CD14-positive monocyte (primary cell): ENCODE measurements around the gene IMMP2L. TPM values are rescaled to one million over a fixed set of nuclear protein-coding genes. Genes with fewer than 3 reads are reported as not detected.

Source experiments
- DNase-seq, 3 donors: peaks; one replicate each; pipeline ENCODE4 v3.0.0-alpha.2; 2011 to 2022
- H2AFZ ChIP-seq: 2 replicates; pipeline ENCODE4 v1.6.0; 2012; ENCODE audit warnings: mild to moderate bottlenecking, low read depth, low read length, inconsistent platforms; ENCODE audit not compliant: insufficient read depth, poor library complexity, severe bottlenecking
- H3K27ac ChIP-seq, 2 donors: 1 replicate in 1 of 2; 2 replicates in 1 of 2; pipeline ENCODE4 v1.5.1; 2012 to 2013; ENCODE audit warnings: low read length in 2 of 2, control low read depth in 1 of 2, inconsistent platforms in 1 of 2, low read depth in 1 of 2, mild to moderate bottlenecking in 1 of 2
- H3K27me3 ChIP-seq, 2 donors: one replicate each; pipeline versions ENCODE4 v1.6.0 to v1.6.1; 2011 to 2013; ENCODE audit warnings: low read length in 2 of 2; ENCODE audit not compliant: control insufficient read depth in 2 of 2, insufficient read depth in 2 of 2
- H3K36me3 ChIP-seq, 2 donors: replicated peaks in 1 of 2; 1 replicate in 1 of 2; 2 replicates in 1 of 2; pipeline versions ENCODE4 v1.5.1 to v1.6.1; 2012 to 2013; ENCODE audit warnings: low read length in 2 of 2, control low read depth in 1 of 2, inconsistent platforms in 1 of 2, mild to moderate bottlenecking in 1 of 2; ENCODE audit not compliant: insufficient read depth in 2 of 2, control insufficient read depth in 1 of 2
- H3K4me1 ChIP-seq, 2 donors: 1 replicate in 1 of 2; 2 replicates in 1 of 2; pipeline versions ENCODE4 v1.5.1 to v1.6.1; 2012 to 2013; ENCODE audit warnings: low read length in 2 of 2, control low read depth in 1 of 2, inconsistent platforms in 1 of 2, mild to moderate bottlenecking in 1 of 2, moderate library complexity in 1 of 2; ENCODE audit not compliant: insufficient read depth in 2 of 2, control insufficient read depth in 1 of 2
- H3K4me2 ChIP-seq: replicated peaks from 2 replicates; pipeline ENCODE3; 2012; ENCODE audit warnings: low read length, moderate library complexity, mild to moderate bottlenecking; ENCODE audit not compliant: poor library complexity, severe bottlenecking; ENCODE audit errors: extremely low read depth
- H3K4me3 ChIP-seq, 3 experiments: fragments of 200-600 bp in 1 of 3; sonication (generic) in 1 of 3; replicated peaks in 1 of 3; 1 replicate in 2 of 3; 2 replicates in 1 of 3; pipeline ENCODE4 v1.5.1; 2011 to 2013; ENCODE audit warnings: low read length in 3 of 3, mild to moderate bottlenecking in 3 of 3, control low read depth in 2 of 3, low read depth in 2 of 3, inconsistent platforms in 1 of 3, moderate library complexity in 1 of 3
- H3K79me2 ChIP-seq: 2 replicates; pipeline ENCODE4 v1.6.0; 2012; ENCODE audit warnings: mild to moderate bottlenecking, control low read depth, inconsistent platforms, low read length, moderate library complexity; ENCODE audit not compliant: insufficient read depth
- H3K9ac ChIP-seq: 2 replicates; pipeline ENCODE4 v1.6.0; 2017; ENCODE audit warnings: low read length, mild to moderate bottlenecking; ENCODE audit not compliant: insufficient read depth, poor library complexity, severe bottlenecking
- H3K9me3 ChIP-seq, 2 donors: replicated peaks in 1 of 2; 1 replicate in 1 of 2; 2 replicates in 1 of 2; pipeline versions ENCODE4 v1.5.1 to v1.6.1; 2012 to 2013; ENCODE audit warnings: low read length in 2 of 2, control low read depth in 1 of 2; ENCODE audit not compliant: control insufficient read depth in 1 of 2, insufficient read depth in 1 of 2
- H4K20me1 ChIP-seq: 2 replicates; pipeline ENCODE4 v1.6.0; 2012; ENCODE audit warnings: mild to moderate bottlenecking, low read length, control low read depth, moderate library complexity; ENCODE audit not compliant: insufficient read depth
- H3K27ac Mint-ChIP-seq, 7 donors: one replicate each; pipeline ENCODE4 v1.8.0; 2020; ENCODE audit warnings: mild to moderate bottlenecking in 7 of 7, mixed read lengths in 7 of 7, moderate library complexity in 6 of 7, inconsistent platforms in 2 of 7
- H3K27me3 Mint-ChIP-seq, 3 donors: one replicate each; pipeline ENCODE4 v1.8.0; 2021 to 2022; ENCODE audit warnings: low read depth in 3 of 3, mild to moderate bottlenecking in 3 of 3, mixed read lengths in 3 of 3, moderate library complexity in 3 of 3, inconsistent platforms in 1 of 3
- H3K36me3 Mint-ChIP-seq, 2 donors: one replicate each; pipeline ENCODE4 v1.8.0; 2020; ENCODE audit warnings: mixed read lengths in 2 of 2, inconsistent platforms in 1 of 2, mild to moderate bottlenecking in 1 of 2
- H3K4me1 Mint-ChIP-seq: one replicate; pipeline ENCODE4 v1.8.0; 2020; ENCODE audit warnings: mild to moderate bottlenecking, mixed read lengths
- H3K4me3 Mint-ChIP-seq, 2 donors: one replicate each; pipeline ENCODE4 v1.8.0; 2020; ENCODE audit warnings: mild to moderate bottlenecking in 2 of 2, mixed read lengths in 2 of 2, moderate library complexity in 1 of 2
- H3K9me3 Mint-ChIP-seq, 7 donors: one replicate each; pipeline ENCODE4 v1.8.0; 2020 to 2022; ENCODE audit warnings: mixed read lengths in 7 of 7, mild to moderate bottlenecking in 6 of 7, moderate library complexity in 6 of 7, inconsistent platforms in 2 of 7
- WGBS: methylation state at CpG from one replicate; pipeline ENCODE4 v1.1.5; 2013; ENCODE audit warnings: missing lambda C conversion rate; ENCODE audit not compliant: insufficient coverage; 5-methylcytosine and 5-hydroxymethylcytosine counted together
- intact Hi-C, 2 donors: fragments of 100-400 bp; cut with micrococcal nuclease; formaldehyde crosslinking; loops; one replicate each; pipeline versions ENCODE4 v1.15.0 to v1.15.1; 2023
- polyA plus RNA-seq, 3 donors: library from polyadenylated mRNA; depleted of rRNA in 1 of 3; unstranded in 2 of 3; stranded (reverse) in 1 of 3; fragments of 300-500 nt in 2 of 3; fragments of >200 nt in 1 of 3; fragmentation: Illumina TruSeq in 2 of 3; gene quantifications; 1 replicate in 2 of 3; 2 replicates in 1 of 3; pipeline ENCODE4 v1.2.3, GENCODE V29; 2012 to 2021
- TF ChIP-seq, protein P1 (sequence below): fragments of 200-600 bp; IDR thresholded peaks from one replicate; pipeline ENCODE4 v1.8.0; 2022; ENCODE audit warnings: antibody characterized with exemption, mild to moderate bottlenecking

Gene IMMP2L
- polyA plus RNA-seq, 3 donors: 1.9 to 6.4 (median 6.2) TPM

DNA sequence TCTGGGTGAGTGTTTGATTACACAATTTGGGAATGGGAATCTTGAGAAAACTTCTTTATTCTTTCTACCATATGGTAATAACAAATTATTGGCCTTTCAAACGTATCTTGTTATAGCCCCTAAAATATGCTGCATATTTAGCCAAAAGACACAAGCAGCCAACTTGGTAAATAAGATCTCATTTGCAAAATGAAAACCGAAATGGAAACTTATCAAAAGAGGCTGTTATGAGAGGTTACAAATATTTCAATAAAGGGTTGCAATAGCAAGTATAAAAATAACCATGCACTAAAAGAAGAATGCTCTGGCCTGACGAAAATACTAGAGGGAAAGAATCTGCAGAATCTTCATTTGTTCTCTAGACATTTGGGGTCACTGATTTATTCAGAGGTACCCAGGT lies 730.9 kb downstream of the IMMP2L start:
- Histone ChIP-seq H2AFZ (no peak overlapping the region), H3K27ac (no peak overlapping the region), H3K9ac (no peak overlapping the region), H3K36me3 (no peaks in the 10 kb centered on the region), H4K20me1 (no peaks in the 10 kb centered on the region), H3K27me3 (no peaks in the 10 kb centered on the region), H3K4me1 (no peaks in the 10 kb centered on the region), H3K4me2 (no peak overlapping the region), H3K79me2 (no peaks in the 10 kb centered on the region), H3K4me3 (no peak overlapping the region), H3K9me3 (no peaks in the 10 kb centered on the region)
- H3K27ac Mint-ChIP-seq: no peak overlapping the region
- no peaks in the 10 kb centered on the region for H3K27me3 Mint-ChIP-seq
- H3K4me3 Mint-ChIP-seq: no peak overlapping the region
- no peaks in the 10 kb centered on the region for H3K4me1 Mint-ChIP-seq
- no peak for DNase-seq
- peaks cover 0 to 3% (median 0%) of the 10 kb centered on the region in 7 donors for H3K9me3 Mint-ChIP-seq
- intact Hi-C loops: no loop called here
- TF ChIP-seq, protein P1, sequence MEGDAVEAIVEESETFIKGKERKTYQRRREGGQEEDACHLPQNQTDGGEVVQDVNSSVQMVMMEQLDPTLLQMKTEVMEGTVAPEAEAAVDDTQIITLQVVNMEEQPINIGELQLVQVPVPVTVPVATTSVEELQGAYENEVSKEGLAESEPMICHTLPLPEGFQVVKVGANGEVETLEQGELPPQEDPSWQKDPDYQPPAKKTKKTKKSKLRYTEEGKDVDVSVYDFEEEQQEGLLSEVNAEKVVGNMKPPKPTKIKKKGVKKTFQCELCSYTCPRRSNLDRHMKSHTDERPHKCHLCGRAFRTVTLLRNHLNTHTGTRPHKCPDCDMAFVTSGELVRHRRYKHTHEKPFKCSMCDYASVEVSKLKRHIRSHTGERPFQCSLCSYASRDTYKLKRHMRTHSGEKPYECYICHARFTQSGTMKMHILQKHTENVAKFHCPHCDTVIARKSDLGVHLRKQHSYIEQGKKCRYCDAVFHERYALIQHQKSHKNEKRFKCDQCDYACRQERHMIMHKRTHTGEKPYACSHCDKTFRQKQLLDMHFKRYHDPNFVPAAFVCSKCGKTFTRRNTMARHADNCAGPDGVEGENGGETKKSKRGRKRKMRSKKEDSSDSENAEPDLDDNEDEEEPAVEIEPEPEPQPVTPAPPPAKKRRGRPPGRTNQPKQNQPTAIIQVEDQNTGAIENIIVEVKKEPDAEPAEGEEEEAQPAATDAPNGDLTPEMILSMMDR: no peak
- no CpG with 5 or more reads among the region's 3 CpGs for WGBS
- no peaks in the 10 kb centered on the region for H3K36me3 Mint-ChIP-seq

DNA sequence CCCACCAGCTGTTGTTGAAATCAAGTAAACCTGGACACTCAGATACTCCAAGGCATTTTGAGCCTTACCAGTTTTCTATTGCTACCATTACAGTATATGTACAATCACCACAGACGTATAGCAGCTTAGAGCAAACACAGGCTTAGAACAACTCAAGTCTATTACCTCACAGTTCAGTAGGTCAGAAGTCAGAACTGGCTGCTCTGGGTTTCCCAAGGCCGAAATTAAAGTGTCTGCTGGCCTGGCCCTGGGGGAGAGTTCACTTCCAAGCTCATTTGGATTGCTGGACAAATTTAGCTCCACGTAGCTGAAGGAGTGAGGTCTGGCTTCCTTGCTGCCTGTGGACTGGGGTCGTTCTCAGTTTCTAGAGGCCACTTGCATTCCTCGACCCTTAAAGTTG lies 731.5 kb downstream of the IMMP2L start:
- peaks cover 0 to 3% (median 0%) of the 10 kb centered on the region in 7 donors for H3K9me3 Mint-ChIP-seq
- H3K4me1 Mint-ChIP-seq: no peaks in the 10 kb centered on the region
- intact Hi-C loops: no loop called here
- H3K27ac ChIP-seq: no peak overlapping the region
- 94% methylated on average over 3 of the region's 5 CpGs for WGBS
- no peak overlapping the region for H3K9ac ChIP-seq
- H3K27me3 Mint-ChIP-seq: no peaks in the 10 kb centered on the region
- no peak overlapping the region for H3K4me3 ChIP-seq
- no peaks in the 10 kb centered on the region for H3K79me2 ChIP-seq
- no peak overlapping the region for H2AFZ ChIP-seq
- H3K9me3 ChIP-seq: no peaks in the 10 kb centered on the region
- no peaks in the 10 kb centered on the region for H3K36me3 ChIP-seq
- H3K27ac Mint-ChIP-seq: no peak overlapping the region
- no peak overlapping the region for H3K4me2 ChIP-seq
- no peak overlapping the region for H3K4me3 Mint-ChIP-seq
- DNase-seq: no peak
- H3K27me3 ChIP-seq: no peaks in the 10 kb centered on the region
- H3K4me1 ChIP-seq: no peaks in the 10 kb centered on the region
- no peaks in the 10 kb centered on the region for H3K36me3 Mint-ChIP-seq
- no peaks in the 10 kb centered on the region for H4K20me1 ChIP-seq
- TF ChIP-seq, protein P1: no peak
